Liver (tissue), 9 donors: Measurements from ENCODE around the gene TRHDE. TPM values are rescaled to one million over a fixed set of nuclear protein-coding genes. Genes with fewer than 3 reads are reported as not detected.

Experiments used
- DNase-seq: peaks from one replicate; pipeline ENCODE4 v3.0.0-alpha.2; 2017; ENCODE audit warnings: low spot score
- H3K27ac ChIP-seq, 2 donors: one replicate each; pipeline ENCODE4 v1.7.0; 2013; ENCODE audit warnings: inconsistent platforms in 2 of 2, low read length in 2 of 2, control low read depth in 1 of 2, low read depth in 1 of 2, mild to moderate bottlenecking in 1 of 2
- H3K27me3 ChIP-seq, 4 donors: one replicate each; pipeline versions ENCODE4 v1.6.1 to v1.7.0; 2013; ENCODE audit warnings: low read length in 3 of 4, inconsistent platforms in 1 of 4, mild to moderate bottlenecking in 1 of 4, moderate library complexity in 1 of 4; ENCODE audit not compliant: control insufficient read depth in 4 of 4, insufficient read depth in 4 of 4
- H3K36me3 ChIP-seq, 4 donors: one replicate each; pipeline versions ENCODE4 v1.6.1 to v1.7.0; 2013; ENCODE audit warnings: low read length in 3 of 4, mild to moderate bottlenecking in 3 of 4, low read depth in 1 of 4, moderate library complexity in 1 of 4; ENCODE audit not compliant: control insufficient read depth in 4 of 4, insufficient read depth in 3 of 4
- H3K4me1 ChIP-seq, 4 donors: one replicate each; pipeline versions ENCODE4 v1.6.1 to v1.7.0; 2013; ENCODE audit warnings: low read length in 3 of 4, mild to moderate bottlenecking in 3 of 4, moderate library complexity in 1 of 4; ENCODE audit not compliant: control insufficient read depth in 4 of 4, insufficient read depth in 4 of 4
- H3K4me3 ChIP-seq, 3 donors: one replicate each; pipeline versions ENCODE4 v1.6.1 to v1.7.0; 2013; ENCODE audit warnings: low read length in 3 of 3, control low read depth in 1 of 3, low read depth in 1 of 3, mild to moderate bottlenecking in 1 of 3
- H3K9ac ChIP-seq, 2 donors: one replicate each; pipeline ENCODE4 v1.7.0; 2013; ENCODE audit warnings: low read length in 2 of 2, mild to moderate bottlenecking in 2 of 2, moderate library complexity in 2 of 2, control low read depth in 1 of 2, low read depth in 1 of 2
- H3K9me3 ChIP-seq, 4 donors: one replicate each; pipeline versions ENCODE4 v1.6.1 to v1.7.0; 2013; ENCODE audit warnings: low read length in 3 of 4; ENCODE audit not compliant: control insufficient read depth in 4 of 4
- ATF3 ChIP-seq: IDR thresholded peaks from 2 replicates; pipeline ENCODE4 v1.6.1; 2016; ENCODE audit warnings: antibody characterized with exemption
- EGR1 ChIP-seq, 2 donors: IDR thresholded peaks; 2 replicates each; pipeline ENCODE4 v1.6.1; 2016 to 2018; ENCODE audit warnings: antibody characterized with exemption in 2 of 2, low read depth in 2 of 2
- FOXA1 ChIP-seq: IDR thresholded peaks from 2 replicates; pipeline ENCODE4 v1.6.1; 2016; ENCODE audit warnings: antibody characterized with exemption
- FOXA2 ChIP-seq: IDR thresholded peaks from 2 replicates; pipeline ENCODE4 v1.6.1; 2016; ENCODE audit warnings: antibody characterized with exemption
- GABPA ChIP-seq, 2 donors: IDR thresholded peaks in 1 of 2; conservative IDR thresholded peaks in 1 of 2; 2 replicates each; pipeline ENCODE4 v1.6.1; 2016; ENCODE audit warnings: antibody characterized with exemption in 2 of 2, mild to moderate bottlenecking in 1 of 2, moderate library complexity in 1 of 2
- HNF4A ChIP-seq, 2 donors: conservative IDR thresholded peaks; 2 replicates each; pipeline ENCODE4 v1.6.1; 2016; ENCODE audit warnings: antibody characterized with exemption in 2 of 2, mild to moderate bottlenecking in 2 of 2
- HNF4G ChIP-seq: IDR thresholded peaks from 2 replicates; pipeline ENCODE4 v1.6.1; 2016; ENCODE audit warnings: antibody characterized with exemption
- JUND ChIP-seq, 2 donors: IDR thresholded peaks; 2 replicates each; pipeline ENCODE4 v1.6.1; 2016; ENCODE audit warnings: antibody characterized with exemption in 2 of 2
- MAX ChIP-seq: IDR thresholded peaks from 2 replicates; pipeline ENCODE4 v1.6.1; 2016; ENCODE audit warnings: antibody characterized with exemption
- NR2F2 ChIP-seq: IDR thresholded peaks from 2 replicates; pipeline ENCODE4 v1.6.1; 2016; ENCODE audit warnings: antibody characterized with exemption
- RAD21 ChIP-seq, 2 donors: IDR thresholded peaks; 2 replicates each; pipeline ENCODE4 v1.6.1; 2016; ENCODE audit warnings: antibody characterized with exemption in 2 of 2, mild to moderate bottlenecking in 2 of 2
- REST ChIP-seq: IDR thresholded peaks from 2 replicates; pipeline ENCODE4 v1.6.1; 2016; ENCODE audit warnings: antibody characterized with exemption, mild to moderate bottlenecking
- RXRA ChIP-seq, 2 donors: IDR thresholded peaks; 2 replicates each; pipeline ENCODE4 v1.6.1; 2017 to 2018; ENCODE audit warnings: antibody characterized with exemption in 2 of 2, mild to moderate bottlenecking in 1 of 2
- SP1 ChIP-seq: IDR thresholded peaks from 2 replicates; pipeline ENCODE4 v1.6.1; 2018; ENCODE audit warnings: antibody characterized with exemption, mild to moderate bottlenecking
- TAF1 ChIP-seq: conservative IDR thresholded peaks from 2 replicates; pipeline ENCODE4 v1.6.1; 2016; ENCODE audit warnings: antibody characterized with exemption, mild to moderate bottlenecking
- YY1 ChIP-seq: IDR thresholded peaks from 2 replicates; pipeline ENCODE4 v1.6.1; 2016; ENCODE audit warnings: antibody characterized with exemption, mild to moderate bottlenecking
- ZBTB33 ChIP-seq: IDR thresholded peaks from 2 replicates; pipeline ENCODE4 v1.6.1; 2016; ENCODE audit warnings: antibody characterized with exemption
- WGBS: extraction: QIAGEN DNeasy Blood & Tissue Kit; methylation state at CpG from one replicate; pipeline ENCODE4 v1.1.7; 2013; 5-methylcytosine and 5-hydroxymethylcytosine counted together
- polyA plus RNA-seq, 2 donors: library from polyadenylated mRNA; stranded (reverse) in 1 of 2; unstranded in 1 of 2; fragments of 200-250 nt in 1 of 2; fragments of >200 nt in 1 of 2; fragmentation: Nextera tagmentation in 1 of 2; extraction: Ambion mirVana in 1 of 2; gene quantifications; one replicate each; pipeline versions ENCODE4 v1.2.1 to v1.2.3, GENCODE V29; 2013 to 2015
- total RNA-seq, 2 donors: library from RNA; depleted of rRNA; stranded (reverse); fragments of >200 nt; gene quantifications; one replicate each; pipeline ENCODE4 v1.2.3, GENCODE V29; 2014
- TF ChIP-seq, protein P1 (sequence below): fragments of 150-350 bp; IDR thresholded peaks from 2 replicates; pipeline ENCODE4 v1.5.1; 2017; ENCODE audit warnings: improper control_type of control experiment, low read depth, low read length; ENCODE audit not compliant: missing input control
- donor health status: healthy.
- donor health status: healthy.
- donor health status: healthy.
- donor health status: healthy.
- donor health status: healthy.

The TRHDE gene
- total and polyA plus RNA-seq, 4 donors = 0.05 to 0.17 (median 0.14) TPM; not detected in 1

DNA sequence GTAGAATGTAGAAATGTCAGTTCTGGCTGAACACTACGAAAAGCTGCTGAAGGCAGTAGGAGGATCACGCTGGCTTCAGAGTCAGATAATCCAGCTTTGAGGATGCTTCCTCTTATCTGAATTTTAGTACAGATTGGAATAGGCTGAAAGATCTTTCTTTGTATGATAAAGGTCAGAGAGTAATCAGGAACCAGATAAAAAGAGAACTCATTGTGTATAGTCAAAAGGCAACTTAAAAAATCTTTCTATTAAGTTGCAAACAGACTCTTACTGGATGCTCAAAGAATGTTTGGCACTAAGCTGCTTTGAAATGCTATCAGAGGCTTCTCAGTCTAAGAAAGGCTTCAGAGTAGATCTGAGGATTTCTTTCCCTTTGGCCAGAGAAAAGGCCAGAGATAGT is 21.8 kb upstream of the TRHDE start:
- Histone ChIP-seq H3K36me3 (no peaks in the 10 kb centered on the region), H3K4me1 (no peaks in the 10 kb centered on the region), H3K4me3 (no peak overlapping the region), H3K27me3 (no peaks in the 10 kb centered on the region), H3K27ac (no peak overlapping the region), H3K9ac (no peak overlapping the region), H3K9me3 (peaks cover 1 to 9% (median 5%) of the 10 kb centered on the region in 4 donors)
- TF ChIP-seq GABPA (IDR thresholded peaks at IDR 0.05 in 1 of 2, conservative IDR thresholded peaks at IDR 0.05 in 1 of 2) (no peak), FOXA1 (no peak), ATF3 (no peak), HNF4A (conservative IDR thresholded peaks at IDR 0.05) (no peak), TAF1 (no peak), YY1 (no peak), JUND (IDR thresholded peaks at IDR 0.05) (no peak), HNF4G (no peak), MAX (no peak), REST (no peak), NR2F2 (no peak), FOXA2 (no peak), ZBTB33 (no peak), SP1 (no peak), EGR1 (IDR thresholded peaks at IDR 0.05; ENCODE audit: low read depth in 2 of 2) (no peak), RAD21 (IDR thresholded peaks at IDR 0.05) (no peak), RXRA (IDR thresholded peaks at IDR 0.05) (no peak)
- TF ChIP-seq, protein P1, sequence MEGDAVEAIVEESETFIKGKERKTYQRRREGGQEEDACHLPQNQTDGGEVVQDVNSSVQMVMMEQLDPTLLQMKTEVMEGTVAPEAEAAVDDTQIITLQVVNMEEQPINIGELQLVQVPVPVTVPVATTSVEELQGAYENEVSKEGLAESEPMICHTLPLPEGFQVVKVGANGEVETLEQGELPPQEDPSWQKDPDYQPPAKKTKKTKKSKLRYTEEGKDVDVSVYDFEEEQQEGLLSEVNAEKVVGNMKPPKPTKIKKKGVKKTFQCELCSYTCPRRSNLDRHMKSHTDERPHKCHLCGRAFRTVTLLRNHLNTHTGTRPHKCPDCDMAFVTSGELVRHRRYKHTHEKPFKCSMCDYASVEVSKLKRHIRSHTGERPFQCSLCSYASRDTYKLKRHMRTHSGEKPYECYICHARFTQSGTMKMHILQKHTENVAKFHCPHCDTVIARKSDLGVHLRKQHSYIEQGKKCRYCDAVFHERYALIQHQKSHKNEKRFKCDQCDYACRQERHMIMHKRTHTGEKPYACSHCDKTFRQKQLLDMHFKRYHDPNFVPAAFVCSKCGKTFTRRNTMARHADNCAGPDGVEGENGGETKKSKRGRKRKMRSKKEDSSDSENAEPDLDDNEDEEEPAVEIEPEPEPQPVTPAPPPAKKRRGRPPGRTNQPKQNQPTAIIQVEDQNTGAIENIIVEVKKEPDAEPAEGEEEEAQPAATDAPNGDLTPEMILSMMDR = no peak
- 66% methylated on average over 2 of the region's 2 CpGs for WGBS
- no peak for DNase-seq
